H9 (cell line): ENCODE results near the gene NAALADL1. TPM values are rescaled to one million over a fixed set of nuclear protein-coding genes. Genes with fewer than 3 reads are reported as not detected.

Experiments used
- DNase-seq: peaks from one replicate; pipeline ENCODE4 v3.0.0-alpha.2; 2017
- H2AFZ ChIP-seq: one replicate; pipeline ENCODE4 v1.6.1; 2013; ENCODE audit warnings: mild to moderate bottlenecking, low read length, control low read depth, moderate library complexity
- H2AK5ac ChIP-seq: 2 replicates; pipeline ENCODE4 v1.6.1; 2013; ENCODE audit warnings: low read length, control low read depth, mixed read lengths; ENCODE audit not compliant: insufficient read length
- H2BK120ac ChIP-seq: one replicate; pipeline ENCODE4 v1.6.1; 2013; ENCODE audit warnings: low read depth, mild to moderate bottlenecking, low read length, control low read depth, inconsistent platforms; ENCODE audit not compliant: poor library complexity, severe bottlenecking
- H2BK12ac ChIP-seq: 2 replicates; pipeline ENCODE4 v1.6.1; 2013; ENCODE audit warnings: low read length, control low read depth, mixed read lengths, low read depth; ENCODE audit not compliant: insufficient read length
- H2BK15ac ChIP-seq: 2 replicates; pipeline ENCODE4 v1.6.1; 2013; ENCODE audit warnings: low read depth, low read length, control low read depth
- H2BK20ac ChIP-seq: one replicate; pipeline ENCODE4 v1.6.1; 2013; ENCODE audit warnings: low read depth, mild to moderate bottlenecking, low read length, control low read depth, inconsistent platforms; ENCODE audit not compliant: poor library complexity, severe bottlenecking
- H2BK5ac ChIP-seq: 2 replicates; pipeline ENCODE4 v1.6.1; 2013; ENCODE audit warnings: low read length, control low read depth, mixed read lengths; ENCODE audit not compliant: insufficient read length
- H3K14ac ChIP-seq: 2 replicates; pipeline ENCODE4 v1.6.1; 2013; ENCODE audit warnings: low read length, control low read depth; ENCODE audit not compliant: insufficient read depth
- H3K18ac ChIP-seq: 2 replicates; pipeline ENCODE4 v1.6.1; 2013; ENCODE audit warnings: low read depth, mild to moderate bottlenecking, mixed read lengths, low read length, control low read depth; ENCODE audit not compliant: insufficient read length
- H3K23ac ChIP-seq: 2 replicates; pipeline ENCODE4 v1.6.1; 2013; ENCODE audit warnings: low read length, control low read depth, mixed read lengths, low read depth; ENCODE audit not compliant: insufficient read length
- H3K23me2 ChIP-seq: 2 replicates; pipeline ENCODE4 v1.6.1; 2013; ENCODE audit warnings: low read depth, mild to moderate bottlenecking, mixed read lengths, low read length, control low read depth; ENCODE audit not compliant: insufficient read length, poor library complexity, severe bottlenecking
- H3K27ac ChIP-seq: 2 replicates; pipeline ENCODE4 v1.5.1; 2013; ENCODE audit warnings: low read length, control low read depth, mixed read lengths, low read depth; ENCODE audit not compliant: insufficient read length
- H3K27me3 ChIP-seq: 2 replicates; pipeline ENCODE4 v1.6.1; 2013; ENCODE audit warnings: low read length, control low read depth, inconsistent platforms; ENCODE audit not compliant: insufficient read depth
- H3K4ac ChIP-seq: 2 replicates; pipeline ENCODE4 v1.6.1; 2013; ENCODE audit warnings: low read depth, mild to moderate bottlenecking, control low read depth, inconsistent platforms, low read length, moderate library complexity
- H3K4me1 ChIP-seq: 2 replicates; pipeline ENCODE4 v1.6.1; 2013; ENCODE audit warnings: low read length, control low read depth, inconsistent platforms; ENCODE audit not compliant: insufficient read depth
- H3K4me2 ChIP-seq: 2 replicates; pipeline ENCODE4 v1.6.1; 2013; ENCODE audit warnings: low read length, control low read depth, mixed read lengths; ENCODE audit not compliant: insufficient read length, insufficient read depth
- H3K56ac ChIP-seq: 2 replicates; pipeline ENCODE4 v1.6.1; 2013; ENCODE audit warnings: low read depth, mild to moderate bottlenecking, mixed read lengths, low read length, control low read depth; ENCODE audit not compliant: insufficient read length
- H3K79me1 ChIP-seq: 2 replicates; pipeline ENCODE4 v1.6.1; 2013; ENCODE audit warnings: low read depth, mild to moderate bottlenecking, moderate library complexity, low read length, control low read depth, inconsistent platforms; ENCODE audit not compliant: insufficient read depth, poor library complexity, severe bottlenecking
- H3K79me2 ChIP-seq: 2 replicates; pipeline ENCODE4 v1.6.1; 2013; ENCODE audit warnings: low read length, control low read depth, inconsistent platforms; ENCODE audit not compliant: insufficient read depth
- H3K9ac ChIP-seq: 2 replicates; pipeline ENCODE4 v1.6.1; 2013; ENCODE audit warnings: low read length, control low read depth, mixed read lengths; ENCODE audit not compliant: insufficient read length; ENCODE audit errors: extremely low read depth
- H3K9me3 ChIP-seq: one replicate; pipeline ENCODE4 v1.6.1; 2013; ENCODE audit warnings: low read depth, low read length, inconsistent platforms; ENCODE audit not compliant: control insufficient read depth
- H3T11ph ChIP-seq: one replicate; pipeline ENCODE4 v1.6.1; 2013; ENCODE audit warnings: mild to moderate bottlenecking, low read length, control low read depth, inconsistent platforms
- H4K20me1 ChIP-seq: one replicate; pipeline ENCODE4 v1.6.1; 2013; ENCODE audit not compliant: control insufficient read depth, insufficient read length, insufficient read depth
- H4K5ac ChIP-seq: 2 replicates; pipeline ENCODE4 v1.6.1; 2013; ENCODE audit warnings: low read depth, mild to moderate bottlenecking, mixed read lengths, low read length, control low read depth; ENCODE audit not compliant: insufficient read length
- H4K8ac ChIP-seq: replicated peaks from 2 replicates; pipeline ENCODE4 v1.6.1; 2013; ENCODE audit warnings: low read length, control low read depth, mixed read lengths, low read depth; ENCODE audit not compliant: insufficient read length
- H4K91ac ChIP-seq: 2 replicates; pipeline ENCODE4 v1.6.1; 2013; ENCODE audit warnings: low read depth, mild to moderate bottlenecking, moderate library complexity, mixed read lengths, low read length, control low read depth; ENCODE audit not compliant: insufficient read length
- H3K27ac Mint-ChIP-seq, 3 experiments: 2 replicates in 2 of 3; 3 replicates in 1 of 3; pipeline ENCODE4 v1.8.0; 2020 to 2021; ENCODE audit warnings: mixed read lengths in 3 of 3, mild to moderate bottlenecking in 1 of 3, moderate library complexity in 1 of 3
- H3K27me3 Mint-ChIP-seq: 2 replicates; pipeline ENCODE4 v1.8.0; 2021; ENCODE audit warnings: low read depth, mild to moderate bottlenecking, moderate library complexity, mixed read lengths
- H3K36me3 Mint-ChIP-seq, 3 experiments: 2 replicates in 2 of 3; 3 replicates in 1 of 3; pipeline ENCODE4 v1.8.0; 2020 to 2021; ENCODE audit warnings: low read depth in 3 of 3, mixed read lengths in 3 of 3; ENCODE audit not compliant: insufficient read depth in 1 of 3
- H3K4me1 Mint-ChIP-seq, 2 experiments: 2 replicates each; pipeline ENCODE4 v1.8.0; 2020; ENCODE audit warnings: mixed read lengths in 2 of 2
- H3K4me3 Mint-ChIP-seq, 2 experiments: 2 replicates in 1 of 2; 3 replicates in 1 of 2; pipeline ENCODE4 v1.8.0; 2020 to 2021; ENCODE audit warnings: mild to moderate bottlenecking in 2 of 2, mixed read lengths in 2 of 2, moderate library complexity in 1 of 2
- H3K9me3 Mint-ChIP-seq, 2 experiments: 2 replicates in 1 of 2; 3 replicates in 1 of 2; pipeline ENCODE4 v1.8.0; 2020; ENCODE audit warnings: mild to moderate bottlenecking in 2 of 2, mixed read lengths in 2 of 2, moderate library complexity in 1 of 2
- CTCF ChIP-seq: fragments of 200-600 bp; sonication (generic); conservative IDR thresholded peaks from 3 replicates; pipeline ENCODE4 v1.8.0; 2021; ENCODE audit warnings: antibody characterized with exemption, mild to moderate bottlenecking
- WGBS: extraction: QIAGEN DNeasy Blood & Tissue Kit; methylation state at CpG from one replicate; pipeline ENCODE4 v1.1.7; 2013; ENCODE audit warnings: missing lambda C conversion rate, low lambda C conversion rate, mixed read lengths; ENCODE audit not compliant: insufficient read length; ENCODE audit errors: extremely low coverage; 5-methylcytosine and 5-hydroxymethylcytosine counted together
- total RNA-seq: library from RNA; stranded (reverse); gene quantifications from 2 replicates; pipeline ENCODE4 v1.2.1, GENCODE V29; 2021

Gene NAALADL1
- total RNA-seq, 1 experiment from 2014 or later, result 1.0 TPM

GRCh38 chr11:64999478-64999877 is 58.9 kb downstream of the NAALADL1 start:
- H3K18ac ChIP-seq, result no peak overlapping the region
- no CpG with 5 or more reads among the region's 1 CpG for WGBS
- no peak overlapping the region for H3K27ac Mint-ChIP-seq
- H3K36me3 Mint-ChIP-seq, result no peaks in the 10 kb centered on the region
- H2AFZ ChIP-seq, result no peak overlapping the region
- H3K9me3 ChIP-seq, result no peaks in the 10 kb centered on the region
- no peak overlapping the region for H3K4me2 ChIP-seq
- no peak overlapping the region for H3K14ac ChIP-seq
- H3K79me1 ChIP-seq, result no peaks in the 10 kb centered on the region
- no peak overlapping the region for H2BK120ac ChIP-seq
- no peak overlapping the region for H4K5ac ChIP-seq
- H3K4me1 Mint-ChIP-seq, result peaks cover 17 to 21% of the 10 kb centered on the region in 2 experiments
- no peaks in the 10 kb centered on the region for H4K20me1 ChIP-seq
- H3K27me3 Mint-ChIP-seq, result peaks cover 1% of the 10 kb centered on the region; the same call in 1 of the 2 replicates
- no peak overlapping the region for H3T11ph ChIP-seq
- DNase-seq, result no peak
- no peak overlapping the region for H4K8ac ChIP-seq
- no peaks in the 10 kb centered on the region for H3K27me3 ChIP-seq
- TF ChIP-seq CTCF, result no peak
- no peaks in the 10 kb centered on the region for H3K79me2 ChIP-seq
- H2BK20ac ChIP-seq, result no peak overlapping the region
- no peak overlapping the region for H2BK12ac ChIP-seq
- no peak overlapping the region for H4K91ac ChIP-seq
- H3K4me1 ChIP-seq, result peaks cover 4% of the 10 kb centered on the region; the same call in 1 of the 2 replicates
- H3K4me3 Mint-ChIP-seq, result no peak overlapping the region
- H3K23ac ChIP-seq, result no peak overlapping the region
- H3K56ac ChIP-seq, result no peak overlapping the region
- no peak overlapping the region for H2AK5ac ChIP-seq
- no peak overlapping the region for H3K4ac ChIP-seq
- H3K9me3 Mint-ChIP-seq, result no peaks in the 10 kb centered on the region
- no peak overlapping the region for H3K9ac ChIP-seq
- H2BK15ac ChIP-seq, result no peak overlapping the region
- no peaks in the 10 kb centered on the region for H3K23me2 ChIP-seq
- no peak overlapping the region for H2BK5ac ChIP-seq
- H3K27ac ChIP-seq, result no peak overlapping the region
